Stimulated activated CD4-positive, alpha-beta T cell treated with anti-CD3 and anti-CD28 coated beads, Interleukin-4, amount 100 ng/mL, for 24 hours (primary cell): Measurements from ENCODE around the gene KCNQ1OT1.
A peak's percentile ranks its signal among the peaks of the same experiment; 100 is the strongest.

Experiments
- DNase-seq: peaks from one replicate; pipeline ENCODE4 v3.0.0-alpha.2; 2020

The KCNQ1OT1 gene

GRCh38 chr11:2591805-2592204 lies 108.0 kb downstream of the KCNQ1OT1 start:
- no peak for DNase-seq

DNA sequence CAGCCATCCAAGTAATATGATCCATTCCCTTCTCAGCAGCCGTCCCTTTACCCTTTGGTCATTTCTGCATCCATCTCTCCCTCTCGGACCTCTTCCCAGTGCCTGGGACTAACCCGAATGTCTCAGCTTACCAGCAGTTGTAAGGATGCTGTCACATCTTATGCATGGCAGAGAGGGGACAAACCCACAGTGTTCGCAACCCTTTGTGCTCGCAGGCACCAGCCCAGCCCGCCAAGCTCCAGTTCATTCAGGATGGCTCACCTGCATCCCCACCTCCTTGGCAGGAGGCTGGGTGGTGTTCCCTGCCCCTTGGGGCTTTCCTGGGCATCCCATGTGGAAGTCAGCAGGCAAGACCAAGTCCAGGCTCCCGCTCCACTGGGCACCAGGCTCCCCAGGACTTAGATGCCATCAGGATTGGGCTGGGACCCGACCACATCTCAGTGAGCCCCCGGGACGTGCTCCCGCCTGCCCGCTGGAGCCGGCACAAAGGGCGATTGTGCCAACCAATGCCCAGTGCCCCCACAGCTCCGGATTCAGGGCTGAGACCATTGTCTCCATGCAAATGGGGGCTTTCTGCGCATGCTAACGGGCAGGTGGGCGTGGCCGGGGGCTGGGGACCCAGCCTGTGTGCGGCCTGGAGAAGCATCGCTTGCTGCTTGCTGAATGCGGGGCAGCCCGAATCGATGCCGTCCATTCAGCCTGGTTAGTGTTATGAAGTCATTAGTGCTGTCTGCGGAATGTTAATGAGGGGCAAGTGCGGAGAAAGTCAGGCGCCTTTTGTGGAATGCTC lies 108.6 kb downstream of the KCNQ1OT1 start:
- DNase-seq, result peak; percentile 2

DNA sequence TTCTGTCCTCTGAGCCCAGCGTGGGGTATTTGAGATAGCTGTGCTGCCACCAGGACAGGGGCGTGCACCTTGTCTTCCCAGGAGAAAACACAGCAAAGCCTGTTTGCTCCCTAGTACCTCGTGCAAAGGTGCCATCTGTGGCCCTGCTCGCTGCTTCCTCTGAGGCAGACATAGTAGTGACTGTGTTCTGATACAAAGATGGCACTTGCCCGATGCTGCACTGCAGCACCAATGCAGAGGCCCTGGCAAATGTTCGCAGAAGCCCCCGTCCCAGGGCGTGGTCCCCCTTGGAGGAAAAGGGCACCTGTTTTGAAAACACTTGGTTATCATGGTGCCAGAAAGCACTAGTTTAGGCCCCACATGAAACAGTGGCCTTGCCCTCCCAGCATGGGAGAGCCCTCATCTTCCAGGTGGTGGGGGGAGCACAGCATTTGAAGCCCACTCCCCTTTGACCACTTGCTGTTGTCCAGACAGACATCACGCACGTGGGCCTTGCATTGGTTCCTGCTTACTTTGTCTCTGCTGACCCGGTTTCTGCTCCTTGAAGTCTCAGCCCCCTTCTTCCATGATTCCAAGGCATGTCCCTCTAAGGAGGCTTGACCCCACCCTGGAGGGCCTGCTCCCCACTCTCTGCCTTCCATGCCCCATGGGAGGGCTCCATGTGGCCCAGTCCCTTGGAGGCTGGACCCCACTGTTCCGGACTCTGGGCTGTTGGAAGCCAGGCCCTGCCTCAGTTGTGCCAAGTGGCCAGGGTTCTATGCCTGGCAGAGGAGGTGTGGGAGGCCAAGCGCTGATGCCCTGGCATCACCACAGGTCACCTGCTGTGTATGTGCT lies 109.4 kb downstream of the KCNQ1OT1 start:
- DNase-seq, result no peak

DNA sequence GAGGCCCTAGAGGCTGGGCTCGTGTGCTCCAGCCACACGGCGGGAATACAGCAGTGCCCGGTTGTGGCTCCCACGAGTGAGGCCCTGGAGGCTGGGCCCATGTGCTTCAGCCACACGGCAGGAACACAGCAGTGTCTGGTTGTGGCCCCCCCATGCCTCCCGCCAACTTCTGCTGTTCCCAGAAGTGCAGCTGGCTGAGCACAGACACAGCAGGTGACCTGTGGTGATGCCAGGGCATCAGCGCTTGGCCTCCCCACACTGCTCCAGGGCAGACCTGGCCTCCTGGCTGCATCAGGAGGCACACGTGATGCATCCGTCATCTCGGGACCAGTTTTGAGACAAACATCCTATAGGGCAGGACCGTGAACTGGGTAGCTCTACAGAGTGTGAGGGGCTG lies 110.3 kb downstream of the KCNQ1OT1 start:
- DNase-seq, result no peak

DNA sequence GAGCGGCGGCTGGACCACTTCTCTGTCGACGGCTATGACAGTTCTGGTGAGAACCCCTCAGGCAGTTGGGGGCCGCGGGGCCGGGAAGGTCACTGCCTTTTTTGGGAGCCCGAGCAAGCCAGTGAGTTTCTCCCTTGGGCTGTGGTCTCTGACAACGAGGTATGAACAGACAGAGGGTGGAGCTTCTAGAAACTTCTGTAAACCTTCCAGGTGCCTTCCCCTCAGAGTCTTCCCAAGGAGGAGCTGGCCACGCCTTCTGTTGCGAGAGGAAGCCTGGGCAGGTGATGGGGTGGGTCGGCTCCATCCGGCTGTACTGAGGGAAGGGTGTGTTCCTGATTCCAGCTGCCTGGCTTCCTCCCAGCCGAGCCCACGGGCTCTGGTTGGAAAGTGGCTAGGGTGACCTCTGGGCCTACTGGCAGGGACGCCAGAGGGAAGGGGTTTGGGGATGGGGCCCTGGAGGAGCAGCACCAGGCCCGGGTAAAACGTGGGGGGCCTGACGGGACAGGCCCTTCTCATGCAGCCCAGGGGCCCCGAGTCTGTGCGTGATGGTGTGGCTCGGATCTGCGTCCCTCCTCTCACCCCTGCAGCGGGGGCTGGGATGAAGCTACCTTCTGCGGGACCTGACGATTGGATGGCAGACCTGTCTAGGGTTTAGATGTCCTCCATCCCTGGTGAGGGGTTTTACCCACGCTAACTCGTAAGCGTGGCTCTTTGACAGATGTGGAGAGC lies 110.8 kb downstream of the KCNQ1OT1 start:
- no peak for DNase-seq

GRCh38 chr11:2587976-2588748 lies 111.6 kb downstream of the KCNQ1OT1 start:
- DNase-seq, result peak; percentile 1

DNA sequence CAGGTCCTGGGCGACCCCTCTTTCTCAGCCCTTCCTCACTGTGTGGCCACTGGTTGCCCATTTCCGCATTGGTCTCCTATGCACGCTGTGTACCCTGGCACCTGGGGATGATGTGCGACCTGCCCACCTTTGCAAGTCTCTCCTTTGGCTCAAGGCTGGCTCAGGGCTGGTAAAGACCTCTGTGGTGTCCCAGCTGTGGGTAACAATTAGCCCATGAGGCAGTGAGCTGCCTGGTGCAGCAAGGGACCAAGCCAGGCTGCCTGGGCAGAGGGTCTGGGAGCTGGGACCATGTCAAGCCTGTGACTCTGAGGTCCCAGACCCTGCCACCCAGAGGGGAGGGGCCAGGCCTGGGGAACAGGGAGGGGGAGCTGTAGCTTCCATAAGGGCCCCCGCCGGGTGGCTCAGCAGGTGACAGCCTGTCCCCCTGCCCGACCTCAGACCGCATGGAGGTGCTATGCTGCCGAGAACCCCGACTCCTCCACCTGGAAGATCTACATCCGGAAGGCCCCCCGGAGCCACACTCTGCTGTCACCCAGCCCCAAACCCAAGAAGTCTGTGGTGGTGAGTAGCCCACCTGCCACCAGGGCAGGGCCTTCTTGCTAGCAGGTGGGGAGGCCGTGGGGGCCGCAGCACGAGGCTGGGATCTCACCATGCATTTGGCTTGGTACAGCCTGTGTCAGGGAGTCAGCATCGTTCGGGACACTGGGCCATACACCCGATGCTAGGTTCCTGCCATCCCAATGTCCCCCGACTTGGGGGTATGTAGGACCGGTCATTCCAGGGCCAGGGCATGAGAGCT lies 112.5 kb downstream of the KCNQ1OT1 start:
- DNase-seq, result no peak

- DNase-seq, result no peak
Measured at GRCh38 chr11:2586793-2587131, 113.0 kb downstream of the KCNQ1OT1 start.

- DNase-seq, result no peak
Measured at GRCh38 chr11:2586087-2586792, 113.6 kb downstream of the KCNQ1OT1 start.

DNA sequence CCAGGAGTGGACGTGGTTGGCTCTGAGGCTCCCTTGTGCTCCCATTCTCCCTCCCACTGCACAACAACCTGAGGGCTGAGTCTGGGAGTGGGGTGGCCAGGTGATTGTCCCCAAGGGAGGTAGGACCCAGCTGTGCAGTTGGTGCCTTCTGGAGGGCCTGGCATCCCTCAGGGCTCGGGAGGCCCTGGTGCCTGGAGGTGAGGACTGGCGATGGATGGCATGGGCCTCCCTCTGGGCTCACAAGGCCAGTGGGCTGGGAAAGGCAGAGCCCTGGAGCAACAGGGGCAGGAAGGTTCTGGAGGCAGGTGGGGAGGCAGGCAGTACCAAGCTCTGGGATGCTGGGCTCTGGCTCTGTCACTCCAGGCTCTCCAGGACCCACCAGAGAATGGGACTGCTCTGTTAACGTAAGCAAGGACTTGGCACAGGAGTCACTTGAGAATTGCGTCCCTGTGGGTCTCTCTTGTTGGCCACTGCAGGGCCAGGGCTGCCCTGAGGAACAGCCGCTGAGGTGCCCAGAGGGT lies 114.2 kb downstream of the KCNQ1OT1 start:
- DNase-seq, result peak; percentile 2

DNA sequence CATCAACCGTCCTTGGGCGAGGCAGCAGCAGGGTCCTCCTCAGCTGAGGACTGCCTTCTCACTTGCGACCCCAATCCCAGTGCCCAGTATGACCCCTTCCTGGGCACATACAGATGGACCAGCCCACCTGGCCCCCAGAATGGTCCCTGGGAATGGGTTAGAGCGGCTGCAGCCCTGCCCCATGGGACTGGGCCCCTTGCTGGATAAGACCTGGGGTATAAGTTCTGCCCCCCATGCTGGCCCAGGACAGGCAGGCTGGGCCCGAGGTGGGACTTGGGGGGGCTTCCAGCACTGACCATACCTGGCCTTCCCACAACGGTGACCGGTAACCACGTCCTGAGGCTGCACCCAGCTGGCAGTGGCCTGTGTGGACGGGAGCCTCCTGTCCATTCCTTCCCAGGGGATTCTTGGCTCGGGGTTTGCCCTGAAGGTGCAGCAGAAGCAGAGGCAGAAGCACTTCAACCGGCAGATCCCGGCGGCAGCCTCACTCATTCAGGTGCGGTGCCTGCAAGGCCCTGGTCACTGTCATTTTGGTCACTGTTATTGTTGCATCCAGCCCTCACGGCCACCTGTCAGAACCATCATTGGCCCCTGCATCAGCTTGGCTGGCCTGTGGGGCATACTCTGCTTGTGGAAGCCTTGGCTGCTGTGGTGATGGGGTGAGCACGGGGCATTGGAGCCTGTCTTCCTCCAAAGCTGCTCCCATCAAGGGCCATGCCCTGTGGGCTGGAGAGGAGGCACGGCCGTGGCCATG lies 114.8 kb downstream of the KCNQ1OT1 start:
- DNase-seq, result peak; percentile 1

GRCh38 chr11:2584434-2584811 lies 115.4 kb downstream of the KCNQ1OT1 start:
- DNase-seq, result no peak

GRCh38 chr11:2583605-2583958 lies 116.2 kb downstream of the KCNQ1OT1 start:
- DNase-seq, result no peak

DNA sequence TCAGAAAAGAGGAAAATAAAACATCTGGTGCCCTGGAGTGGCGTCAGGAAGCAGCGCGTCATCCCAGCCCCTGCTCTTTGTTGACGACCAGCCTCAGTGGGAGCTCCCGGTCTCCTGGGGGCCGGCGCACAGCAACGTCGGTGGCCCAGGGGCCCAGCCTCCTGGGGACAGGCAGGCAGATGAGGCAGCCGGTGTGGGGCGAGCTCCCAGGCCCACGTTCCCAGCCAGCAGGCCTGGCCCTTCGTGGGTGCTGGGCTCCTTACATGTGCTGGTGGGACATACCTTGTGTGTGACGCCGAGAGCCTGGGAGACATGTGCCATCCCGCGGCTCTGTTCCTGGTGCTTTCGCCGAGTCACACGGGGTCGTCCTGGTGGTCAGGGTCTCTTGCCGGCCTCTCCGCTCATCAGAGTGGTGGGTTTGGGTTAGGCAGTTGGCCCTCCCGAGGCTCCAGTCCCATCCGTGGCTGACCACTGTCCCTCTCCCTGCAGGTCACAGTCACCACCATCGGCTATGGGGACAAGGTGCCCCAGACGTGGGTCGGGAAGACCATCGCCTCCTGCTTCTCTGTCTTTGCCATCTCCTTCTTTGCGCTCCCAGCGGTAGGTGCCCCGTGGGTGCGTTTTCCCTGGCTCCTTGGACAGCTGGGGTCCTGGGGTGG lies 116.7 kb downstream of the KCNQ1OT1 start:
- no peak for DNase-seq

DNA sequence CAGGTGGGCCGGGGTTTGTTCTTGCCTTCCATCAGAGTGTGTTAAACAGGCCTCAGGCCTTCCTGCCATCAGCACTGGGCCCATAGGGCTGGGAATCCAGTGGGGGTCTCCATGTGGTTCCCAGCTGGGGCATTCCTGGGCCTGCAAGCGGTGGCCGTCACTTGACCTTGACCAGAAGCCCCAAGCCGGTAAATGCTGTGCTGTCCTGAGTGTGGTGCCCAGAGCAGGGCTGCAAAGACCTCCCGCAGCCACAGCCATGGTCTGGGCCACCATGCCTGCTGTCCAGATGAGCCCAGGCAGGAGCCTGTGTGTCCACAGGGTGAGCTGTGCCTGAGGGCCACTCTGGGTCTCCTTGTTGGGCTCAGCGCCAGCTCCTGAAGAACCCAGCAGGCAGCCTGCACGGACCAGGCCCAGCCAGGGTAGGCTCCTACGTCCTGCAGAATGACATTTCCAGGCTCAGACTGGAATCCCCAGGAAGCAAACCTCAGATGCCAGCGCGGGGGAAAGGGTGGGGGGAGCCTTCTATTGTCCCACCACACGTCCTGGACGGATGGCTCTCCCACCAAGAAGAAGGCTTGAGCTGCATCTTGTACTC lies 117.3 kb downstream of the KCNQ1OT1 start:
- no peak for DNase-seq

DNA sequence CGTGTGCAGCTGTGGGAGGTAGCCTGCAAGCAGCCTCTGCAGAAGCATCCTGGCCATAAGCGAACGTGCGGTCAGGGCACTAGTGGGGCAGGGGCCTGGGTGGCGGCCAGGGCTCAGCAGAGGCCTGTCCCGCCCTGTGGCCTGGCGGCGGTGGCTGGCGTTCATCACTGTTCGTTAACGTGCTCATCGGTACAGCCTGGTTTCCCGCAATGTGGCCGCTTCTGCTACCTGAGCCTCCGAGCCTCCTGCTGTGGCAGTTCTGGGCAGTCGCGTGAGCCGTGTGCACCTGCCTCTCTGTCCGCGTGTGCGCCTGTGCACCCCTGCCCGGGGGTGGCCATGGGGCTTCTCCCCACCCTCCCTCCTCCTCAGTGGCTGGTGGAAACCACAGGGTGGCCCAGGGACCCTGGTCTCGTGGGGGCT lies 117.9 kb downstream of the KCNQ1OT1 start:
- DNase-seq, result no peak

DNA sequence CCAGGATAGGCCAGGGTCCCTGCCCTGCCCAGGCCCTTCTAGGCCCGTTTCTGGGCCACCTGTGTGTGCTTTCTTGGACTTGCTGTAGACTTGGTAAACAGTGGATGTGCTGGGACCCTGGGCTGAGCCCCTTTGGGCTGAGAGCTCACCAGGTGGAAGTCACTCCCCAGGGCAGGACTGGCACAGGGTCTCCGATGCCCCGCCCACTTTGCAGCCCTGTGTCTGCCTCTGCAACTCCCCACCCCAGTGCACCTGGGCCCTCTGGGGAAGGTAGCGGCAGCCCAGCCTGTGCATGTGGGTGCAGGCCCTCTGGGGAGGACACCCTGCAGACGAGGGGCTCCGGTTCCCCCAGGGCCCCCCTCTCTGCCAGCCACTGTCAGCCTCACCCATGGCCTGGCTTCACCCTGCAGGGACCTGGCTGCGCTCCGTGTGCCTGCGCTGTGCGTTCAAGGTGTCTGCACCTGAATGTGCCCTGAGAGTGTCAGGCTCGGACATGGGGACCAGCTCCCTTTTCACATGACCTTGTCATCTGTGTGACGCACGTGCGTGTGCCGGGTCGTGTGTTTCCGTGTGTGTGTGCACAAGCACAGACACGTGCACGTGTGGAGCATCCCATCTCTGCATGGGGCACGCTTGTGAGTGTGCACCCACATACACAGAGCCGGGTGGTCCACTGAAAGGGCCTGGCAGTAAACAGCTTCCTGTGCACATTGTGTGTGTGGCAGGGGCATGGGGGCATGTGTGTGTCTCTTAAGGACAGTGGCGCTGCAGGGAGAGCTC lies 118.5 kb downstream of the KCNQ1OT1 start:
- no peak for DNase-seq

DNA sequence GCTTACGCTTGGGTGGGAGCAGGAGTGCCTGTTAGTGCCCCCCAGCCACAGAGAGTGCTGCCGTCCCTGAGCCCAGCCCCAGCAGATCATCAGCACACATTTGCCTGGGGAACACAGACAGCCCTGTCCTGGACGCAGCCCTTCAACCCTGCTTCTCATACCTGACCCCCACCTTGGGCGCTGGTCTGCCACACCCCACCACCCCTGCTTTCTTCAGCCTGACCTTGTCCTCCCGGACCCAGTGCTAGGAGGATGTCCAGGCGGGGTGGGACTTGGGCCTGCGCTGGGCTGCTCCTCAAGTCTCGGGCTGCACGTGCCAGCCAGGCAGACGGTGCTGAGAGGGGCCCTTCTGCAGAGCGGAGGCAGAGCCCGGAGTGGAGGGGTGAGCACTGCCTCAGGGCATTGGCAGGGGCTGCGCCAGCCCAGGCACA lies 119.2 kb downstream of the KCNQ1OT1 start:
- DNase-seq, result no peak

GRCh38 chr11:2580061-2580421 lies 119.8 kb downstream of the KCNQ1OT1 start:
- no peak for DNase-seq
